Stomach (tissue), 19 donors: ENCODE results near the gene FANK1. TPM values are rescaled to one million over a fixed set of nuclear protein-coding genes. Genes with fewer than 3 reads are reported as not detected.
"Not testable (repeated sequence)": the region's sequence is repeated elsewhere in the genome, so short reads cannot be mapped to it uniquely, and the experiment has no call there.

Experiments used
- DNase-seq, 2 donors: peaks; one replicate each; pipeline versions ENCODE4 v3.0.0 to v3.0.0-alpha.2; 2013 to 2019
- H3K27ac ChIP-seq, 5 donors: fragments of 200-600 bp in 4 of 5; sonication (generic) in 4 of 5; one replicate each; pipeline ENCODE4 v1.5.1; 2013 to 2019; ENCODE audit warnings: mild to moderate bottlenecking in 1 of 5, moderate library complexity in 1 of 5
- H3K27me3 ChIP-seq, 3 donors: fragments of 200-600 bp; sonication (generic); one replicate each; pipeline ENCODE4 v1.5.1; 2017 to 2019; ENCODE audit warnings: mixed run types in 1 of 3
- H3K36me3 ChIP-seq, 4 donors: fragments of 200-600 bp; sonication (generic); 1 replicate in 3 of 4; 2 replicates in 1 of 4; pipeline ENCODE4 v1.5.1; 2016 to 2019
- H3K4me1 ChIP-seq, 4 donors: fragments of 200-600 bp; sonication (generic); one replicate each; pipeline ENCODE4 v1.5.1; 2016 to 2019
- H3K4me3 ChIP-seq, 4 donors: fragments of 200-600 bp; sonication (generic) in 3 of 4; one replicate each; pipeline ENCODE4 v1.5.1; 2016 to 2019; ENCODE audit warnings: mild to moderate bottlenecking in 1 of 4
- H3K9me3 ChIP-seq, 4 donors: fragments of 200-600 bp; sonication (generic); one replicate each; pipeline ENCODE4 v1.5.1; 2016 to 2019
- EP300 ChIP-seq: sonication (generic); formaldehyde crosslinking; IDR thresholded peaks from one replicate; pipeline ENCODE4 v1.6.1; 2017; ENCODE audit warnings: antibody characterized with exemption
- POLR2A ChIP-seq, 4 donors: fragments of 450-650 bp; IDR thresholded peaks; one replicate each; pipeline ENCODE4 v1.6.1; 2016; ENCODE audit warnings: antibody characterized with exemption in 4 of 4, control low read depth in 2 of 4, mild to moderate bottlenecking in 1 of 4, moderate library complexity in 1 of 4
- POLR2AphosphoS5 ChIP-seq, 3 donors: sonication (generic); formaldehyde crosslinking; IDR thresholded peaks; one replicate each; pipeline ENCODE4 v1.6.1; 2016; ENCODE audit warnings: antibody characterized with exemption in 3 of 3
- WGBS, 5 donors: extraction: QIAGEN DNeasy Blood & Tissue Kit in 3 of 5; methylation state at CpG; one replicate each; pipeline versions ENCODE4 v1.1.5 to v1.1.7; 2013 to 2018; 5-methylcytosine and 5-hydroxymethylcytosine counted together
- intact Hi-C: fragments of 100-400 bp; cut with DNase I; formaldehyde crosslinking; loops from one replicate; pipeline ENCODE4 v1.15.1; 2023; ENCODE audit warnings: low total_unique reads
- long read RNA-seq, 10 donors: transcript quantifications; one replicate each; lab custom pipeline, GENCODE V29; 2026
- polyA plus RNA-seq, 3 donors: library from polyadenylated mRNA; stranded (reverse); fragments of 200-250 nt; gene quantifications; one replicate each; pipeline ENCODE4 v1.2.3, GENCODE V29; 2013
- total RNA-seq, 5 donors: library from RNA; depleted of rRNA; stranded (reverse); fragments of >200 nt; gene quantifications; one replicate each; pipeline versions ENCODE4 v1.1.0 to v1.2.3, GENCODE V29; 2014 to 2016
- TF ChIP-seq, protein P1 (sequence below), 7 experiments: fragments of 450-650 bp in 4 of 7; fragments of 200-600 bp in 3 of 7; sonication (generic) in 3 of 7; IDR thresholded peaks; one replicate each; pipeline ENCODE4 v1.5.1; 2016 to 2019; ENCODE audit warnings: antibody characterized with exemption in 7 of 7, control low read depth in 2 of 7, mild to moderate bottlenecking in 1 of 7
- donor health status: healthy with polysubstance abuse.
- donor health status: Bipolar disorder and iron deficiency.
- donor health status: healthy.

Gene FANK1, protein sequence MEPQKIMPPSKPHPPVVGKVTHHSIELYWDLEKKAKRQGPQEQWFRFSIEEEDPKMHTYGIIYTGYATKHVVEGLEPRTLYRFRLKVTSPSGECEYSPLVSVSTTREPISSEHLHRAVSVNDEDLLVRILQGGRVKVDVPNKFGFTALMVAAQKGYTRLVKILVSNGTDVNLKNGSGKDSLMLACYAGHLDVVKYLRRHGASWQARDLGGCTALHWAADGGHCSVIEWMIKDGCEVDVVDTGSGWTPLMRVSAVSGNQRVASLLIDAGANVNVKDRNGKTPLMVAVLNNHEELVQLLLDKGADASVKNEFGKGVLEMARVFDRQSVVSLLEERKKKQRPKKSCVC
- total RNA-seq, result 10 to 100 TPM in 1 of 5 donors, 1 to 10 TPM in 4; 1.6 to 13.3 (median 5.8) TPM
- polyA plus RNA-seq, result 1 to 10 TPM; 5.4 to 8.4 (median 7.0) TPM
- long read RNA-seq, donor 1, result 0 reads
- long read RNA-seq, donor 2, result 0 reads
- long read RNA-seq, donor 3, result 0 reads
- long read RNA-seq, donor 4, partial matches to known transcripts, result 0 of 1 reads
- long read RNA-seq, donor 4, other reads (novel, unspliced or antisense), result 0 of 1 reads
- long read RNA-seq, donor 5, result 0 reads
- long read RNA-seq, donor 6, result 0 reads
- long read RNA-seq, donor 7, result 0 reads
- long read RNA-seq, donor 8, result 0 reads
- long read RNA-seq, donor 9, result 0 reads
- long read RNA-seq, donor 10, result 0 reads

DNA sequence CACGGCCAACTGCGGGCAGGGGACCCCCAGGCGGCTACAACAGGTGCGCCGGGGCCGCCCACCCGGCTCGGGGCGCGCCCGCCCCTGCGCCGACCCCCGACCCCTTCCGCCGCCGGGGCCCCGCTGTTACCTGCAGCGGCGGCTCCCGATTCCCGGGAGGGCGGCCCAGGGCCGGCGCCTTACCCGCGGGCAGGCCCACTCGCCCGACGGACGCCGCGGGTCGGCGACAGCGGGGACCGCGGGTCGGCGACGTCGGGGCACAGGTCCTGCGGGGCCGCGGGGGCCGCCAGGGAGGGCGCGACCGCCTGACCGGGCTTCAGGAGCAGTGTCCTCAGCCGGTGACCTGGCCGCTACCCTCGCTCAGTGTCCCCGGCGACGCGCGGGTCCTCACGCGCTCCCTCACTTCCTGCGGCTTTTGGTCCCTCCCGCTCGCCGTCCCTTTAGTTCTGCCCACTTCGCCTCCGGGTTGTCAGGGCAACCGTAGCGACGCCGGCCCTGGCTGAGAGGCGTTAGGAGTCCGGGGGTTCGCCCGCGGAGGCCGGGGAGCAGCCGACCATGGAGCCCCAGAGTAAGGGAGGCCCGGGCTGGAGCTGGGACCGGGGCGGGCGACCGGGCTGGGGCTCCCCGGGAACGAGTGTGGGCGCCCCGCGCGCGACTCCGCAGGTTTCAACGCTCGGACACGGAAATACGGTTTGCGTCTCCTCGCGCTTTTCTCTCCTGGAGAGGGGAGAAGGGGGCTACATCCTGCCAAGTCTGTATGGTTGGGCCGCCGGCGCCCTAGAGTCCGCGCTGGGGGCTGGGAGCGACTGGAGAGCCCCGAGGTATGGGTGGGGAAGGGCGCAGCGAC is at the start of gene FANK1:
Gene FANK1, plus strand, starts transcription at position 477 of the 847 bp plus-strand sequence. Its CDS starts 79 bp downstream, at position 556.
- peak; percentile 37 to 85 (median 85) for TF ChIP-seq POLR2AphosphoS5 (IDR thresholded peaks at IDR 0.05)
- H3K4me3 ChIP-seq, result peak within 1 kb of the TSS; percentile 53 to 89 (median 82)
- DNase-seq, result peak; percentile 89 to 95
- H3K9me3 ChIP-seq, H3K27me3 ChIP-seq, H3K36me3 ChIP-seq, intact Hi-C loops: not testable (repeated sequence)
- WGBS, 5 donors, result 27 to 36% (median 34%) methylated on average over 85 to 106 of the region's 106 CpGs
- H3K4me1 ChIP-seq, result peaks cover 0 to 33% (median 12%) of the 10 kb centered on the region in 4 donors
- peak within 1 kb of the TSS; percentile 85 to 96 (median 93) for H3K27ac ChIP-seq

DNA sequence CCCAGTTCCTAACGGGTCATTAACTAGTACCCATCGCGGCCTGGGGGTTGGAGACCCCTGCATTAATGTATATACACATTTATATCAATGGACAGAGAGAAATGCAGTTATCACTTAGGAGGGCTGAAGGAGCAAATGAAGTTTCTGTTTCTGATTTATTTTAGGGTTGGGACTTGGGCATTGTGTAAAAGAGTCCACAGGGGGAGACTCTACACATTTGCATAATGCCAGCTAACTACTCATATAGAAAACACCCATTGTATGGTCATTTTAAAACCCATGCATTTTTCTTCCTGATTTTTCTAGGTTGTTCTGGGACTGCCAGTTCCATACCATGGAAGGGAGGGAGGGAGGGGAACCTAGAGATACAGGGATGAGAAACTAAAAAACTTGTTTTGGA is 49.5 kb upstream of the FANK1 start:
- TF ChIP-seq EP300 (no peak), POLR2A (IDR thresholded peaks at IDR 0.05) (no peak), POLR2AphosphoS5 (IDR thresholded peaks at IDR 0.05) (no peak)
- TF ChIP-seq, protein P1, sequence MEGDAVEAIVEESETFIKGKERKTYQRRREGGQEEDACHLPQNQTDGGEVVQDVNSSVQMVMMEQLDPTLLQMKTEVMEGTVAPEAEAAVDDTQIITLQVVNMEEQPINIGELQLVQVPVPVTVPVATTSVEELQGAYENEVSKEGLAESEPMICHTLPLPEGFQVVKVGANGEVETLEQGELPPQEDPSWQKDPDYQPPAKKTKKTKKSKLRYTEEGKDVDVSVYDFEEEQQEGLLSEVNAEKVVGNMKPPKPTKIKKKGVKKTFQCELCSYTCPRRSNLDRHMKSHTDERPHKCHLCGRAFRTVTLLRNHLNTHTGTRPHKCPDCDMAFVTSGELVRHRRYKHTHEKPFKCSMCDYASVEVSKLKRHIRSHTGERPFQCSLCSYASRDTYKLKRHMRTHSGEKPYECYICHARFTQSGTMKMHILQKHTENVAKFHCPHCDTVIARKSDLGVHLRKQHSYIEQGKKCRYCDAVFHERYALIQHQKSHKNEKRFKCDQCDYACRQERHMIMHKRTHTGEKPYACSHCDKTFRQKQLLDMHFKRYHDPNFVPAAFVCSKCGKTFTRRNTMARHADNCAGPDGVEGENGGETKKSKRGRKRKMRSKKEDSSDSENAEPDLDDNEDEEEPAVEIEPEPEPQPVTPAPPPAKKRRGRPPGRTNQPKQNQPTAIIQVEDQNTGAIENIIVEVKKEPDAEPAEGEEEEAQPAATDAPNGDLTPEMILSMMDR (IDR thresholded peaks at IDR 0.05), result no peak
- Histone ChIP-seq H3K27me3 (no peaks in the 10 kb centered on the region), H3K36me3 (peaks cover 13 to 97% (median 71%) of the 10 kb centered on the region in 4 donors), H3K4me1 (peaks cover 0 to 23% (median 11%) of the 10 kb centered on the region in 4 donors), H3K4me3 (no peak overlapping the region), H3K9me3 (no peaks in the 10 kb centered on the region), H3K27ac (peak overlapping the region in 1 of 5 donors; percentile 27)
- no peak for DNase-seq
- intact Hi-C loops, result no loop called here
- 95 to 98% (median 97%) methylated on average over 3 of the region's 3 CpGs for WGBS, 5 donors

DNA sequence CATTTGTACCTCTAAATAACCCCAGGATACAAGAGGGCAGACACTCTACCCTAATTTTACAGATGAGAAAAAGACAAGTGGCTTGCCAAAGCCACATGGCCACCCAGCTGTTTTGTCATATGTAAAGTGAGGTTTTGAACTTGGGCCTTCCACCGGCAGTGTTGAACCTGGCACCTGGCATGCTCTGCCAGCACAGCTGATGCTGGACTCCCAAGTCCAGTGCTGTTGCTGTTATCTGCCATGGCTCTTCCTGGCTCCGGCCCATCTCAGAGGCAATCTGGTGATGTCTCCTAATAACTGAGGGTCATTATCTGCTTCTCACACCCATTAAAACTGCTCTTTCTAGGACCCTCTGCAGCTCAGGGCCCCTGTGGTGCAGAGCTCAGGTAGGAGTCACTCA is 48.0 kb upstream of the FANK1 start:
- H3K9me3 ChIP-seq, result no peaks in the 10 kb centered on the region
- no peak overlapping the region for H3K27ac ChIP-seq
- peaks cover 15 to 96% (median 77%) of the 10 kb centered on the region in 4 donors for H3K36me3 ChIP-seq
- no peak overlapping the region for H3K4me3 ChIP-seq
- TF ChIP-seq POLR2AphosphoS5 (IDR thresholded peaks at IDR 0.05) (no peak), EP300 (no peak), POLR2A (IDR thresholded peaks at IDR 0.05) (no peak)
- TF ChIP-seq, protein P1 (IDR thresholded peaks at IDR 0.05), result no peak
- 81 to 98% (median 96%) methylated on average over 2 of the region's 2 CpGs for WGBS, 5 donors
- H3K4me1 ChIP-seq, result peaks cover 0 to 23% (median 10%) of the 10 kb centered on the region in 4 donors
- DNase-seq, result no peak
- H3K27me3 ChIP-seq, result no peaks in the 10 kb centered on the region
- intact Hi-C loops, result no loop called here

DNA sequence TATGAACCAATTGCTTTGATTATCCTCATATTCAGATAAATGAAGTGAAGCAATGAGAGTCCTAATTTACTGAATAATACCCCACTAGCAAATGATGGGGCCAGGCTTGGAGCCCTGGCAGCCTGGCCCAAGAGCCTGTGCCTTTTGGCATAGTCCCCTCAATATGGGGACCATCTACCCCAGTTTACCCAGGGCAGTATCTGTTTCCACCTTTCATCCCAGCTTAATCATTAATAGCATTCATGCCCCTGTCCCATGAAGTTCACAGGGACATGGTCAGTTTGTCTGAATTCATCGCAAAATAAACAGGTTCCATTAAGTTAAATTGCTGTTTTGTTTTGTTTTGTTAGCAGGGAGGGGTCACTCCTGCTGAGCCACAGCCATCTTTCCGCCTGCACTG is 47.5 kb upstream of the FANK1 start:
- H3K4me3 ChIP-seq, result no peak overlapping the region
- H3K27ac ChIP-seq, result peak overlapping the region in 1 of 5 donors; percentile 35
- TF ChIP-seq POLR2AphosphoS5 (IDR thresholded peaks at IDR 0.05) (no peak), POLR2A (IDR thresholded peaks at IDR 0.05) (no peak), EP300 (no peak)
- TF ChIP-seq, protein P1 (IDR thresholded peaks at IDR 0.05), result no peak
- intact Hi-C loops, result no loop called here
- 48 to 85% (median 62%) methylated on average over 2 of the region's 2 CpGs for WGBS, 5 donors
- H3K9me3 ChIP-seq, result no peaks in the 10 kb centered on the region
- peaks cover 15 to 94% (median 75%) of the 10 kb centered on the region in 4 donors for H3K36me3 ChIP-seq
- no peaks in the 10 kb centered on the region for H3K27me3 ChIP-seq
- DNase-seq, result no peak
- peaks cover 0 to 22% (median 10%) of the 10 kb centered on the region in 4 donors for H3K4me1 ChIP-seq
